T-helper 9 cell (primary cell): ENCODE data around the gene SDHC.
"Not testable (repeated sequence)": the region's sequence is repeated elsewhere in the genome, so short reads cannot be mapped to it uniquely, and the experiment has no call there.

Source experiments
- DNase-seq: peaks from one replicate; pipeline ENCODE4 v3.0.0-alpha.2; 2020

Gene SDHC

GRCh38 chr1:161311595-161312181 is 2.5 kb upstream of the SDHC start:
- DNase-seq, result no peak

GRCh38 chr1:161313554-161314200 is 504 bp upstream of the SDHC start:
- DNase-seq, result no peak

- DNase-seq, result not testable (repeated sequence)
Observed at GRCh38 chr1:161315841-161316674, 1.9 kb downstream of the SDHC start.

- DNase-seq, result no peak
Observed at GRCh38 chr1:161324020-161324419, 9.8 kb downstream of the SDHC start.

- no peak for DNase-seq
Observed at GRCh38 chr1:161330346-161330745, 16.2 kb downstream of the SDHC start.

- no peak for DNase-seq
Observed at GRCh38 chr1:161333166-161333565, 19.0 kb downstream of the SDHC start.

- no peak for DNase-seq
Observed at GRCh38 chr1:161335796-161336195, 21.6 kb downstream of the SDHC start.

GRCh38 chr1:161342177-161342576 is 28.0 kb downstream of the SDHC start:
- DNase-seq, result no peak

- no peak for DNase-seq
Observed at GRCh38 chr1:161342821-161343220, 28.6 kb downstream of the SDHC start.

- DNase-seq, result no peak
Observed at GRCh38 chr1:161350671-161351070, 36.5 kb downstream of the SDHC start.

- DNase-seq, result no peak
Observed at GRCh38 chr1:161351482-161351881, 37.3 kb downstream of the SDHC start.

- no peak for DNase-seq
Observed at GRCh38 chr1:161357073-161357472, 42.9 kb downstream of the SDHC start.

GRCh38 chr1:161359291-161359690 is 45.1 kb downstream of the SDHC start:
- no peak for DNase-seq

- no peak for DNase-seq
Observed at GRCh38 chr1:161364332-161364731, 50.2 kb downstream of the SDHC start.

- no peak for DNase-seq
Observed at GRCh38 chr1:161365207-161365606, 51.0 kb downstream of the SDHC start.

GRCh38 chr1:161367684-161368400 is 53.7 kb downstream of the SDHC start, which contains the start of gene CFAP126:
Gene CFAP126 (minus strand): TSS chr1:161367876. CDS start chr1:161367868, 8 bp downstream.
- peak; percentile 22 for DNase-seq

GRCh38 chr1:161373442-161373841 is 59.3 kb downstream of the SDHC start:
- DNase-seq, result no peak

- no peak for DNase-seq
Observed at GRCh38 chr1:161374373-161374772, 60.2 kb downstream of the SDHC start.

GRCh38 chr1:161378014-161378413 is 63.8 kb downstream of the SDHC start:
- DNase-seq, result no peak

GRCh38 chr1:161379071-161379470 is 64.9 kb downstream of the SDHC start:
- DNase-seq, result no peak

GRCh38 chr1:161381707-161382106 is 67.5 kb downstream of the SDHC start:
- no peak for DNase-seq

- no peak for DNase-seq
Observed at GRCh38 chr1:161382214-161383019, 68.2 kb downstream of the SDHC start.
